ENCODE measurements around the gene TMUB1. TPM values are rescaled to one million over a fixed set of nuclear protein-coding genes. Genes with fewer than 3 reads are reported as not detected.

The TMUB1 gene
- total RNA-seq, 1 experiment from 2014 or later = 68.1 TPM

DNA sequence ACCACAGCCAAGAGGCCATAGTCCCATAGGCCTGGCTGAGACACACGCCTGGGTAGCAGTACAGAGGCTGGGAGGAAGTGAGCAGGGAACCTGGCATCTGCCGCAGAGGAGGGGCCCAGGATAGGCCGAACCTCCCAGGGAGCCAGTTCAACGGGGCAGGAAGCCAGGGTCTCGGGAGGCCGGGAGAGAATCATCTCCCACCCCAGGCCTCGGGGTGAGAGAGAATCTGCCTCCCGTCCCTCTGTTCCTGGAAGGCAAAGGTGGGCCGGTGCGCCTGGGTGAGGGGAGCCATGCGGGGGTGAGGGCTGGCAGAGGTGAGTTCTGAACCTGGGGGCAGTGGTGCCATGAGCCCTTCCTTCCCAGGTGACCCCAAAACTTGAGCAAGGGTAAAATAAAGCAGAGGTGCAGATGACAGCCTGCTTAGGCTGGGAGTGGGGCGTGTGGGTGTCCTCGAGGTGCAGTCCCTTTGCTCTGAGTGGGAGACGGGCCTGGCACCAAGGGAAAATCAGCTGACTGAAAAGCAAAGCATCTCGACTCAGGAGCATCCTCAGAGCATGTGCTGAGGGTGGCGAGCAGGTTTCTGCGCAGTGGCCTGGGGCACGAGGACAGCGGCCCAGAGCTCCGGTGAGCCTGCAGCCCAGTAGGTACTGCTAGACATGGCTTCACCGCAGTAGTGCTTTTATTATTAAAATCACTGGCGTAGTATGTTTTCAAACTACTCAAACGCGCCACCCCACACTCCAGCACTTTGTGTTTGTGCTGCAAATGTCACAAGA, 18.5 kb upstream of the TMUB1 start:
- no peaks in the 10 kb centered on the region for H3K4me1 ChIP-seq
- CTCF ChIA-PET = no interaction called here
- H3K27ac Mint-ChIP-seq (ENCODE audit: unreplicated experiment) = no peak overlapping the region

DNA sequence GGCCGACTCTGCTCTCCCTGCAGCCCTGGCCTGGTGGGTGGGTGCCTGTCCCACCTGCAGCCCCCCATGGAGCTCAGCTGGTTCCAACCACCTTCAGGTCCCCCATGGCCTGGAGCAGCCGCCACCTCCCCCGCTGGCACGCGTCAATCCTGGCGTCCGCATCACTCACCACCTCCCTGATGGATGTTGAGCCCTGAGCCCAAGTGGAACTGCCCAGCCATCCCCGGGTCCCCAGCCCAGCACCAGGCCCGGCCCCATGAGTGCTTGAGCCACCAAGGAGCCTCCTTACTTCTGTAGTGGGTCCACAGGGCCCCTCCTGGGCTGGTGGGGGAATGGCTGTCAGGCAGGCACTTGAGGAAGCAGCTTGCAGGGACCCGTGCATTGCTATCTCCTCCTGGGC, 17.6 kb upstream of the TMUB1 start:
- H3K4me1 Mint-ChIP-seq (ENCODE audit: low read depth, unreplicated experiment) = no peaks in the 10 kb centered on the region
- POLR2A ChIA-PET = no interaction called here

More for the DNA sequence above, 18.5 kb upstream of the TMUB1 start:
- no peaks in the 10 kb centered on the region for H3K27me3 ChIP-seq (replicated peaks; ENCODE audit: control insufficient read depth, insufficient read depth, low read length)
- POLR2A ChIA-PET = no interaction called here
- intact Hi-C loops (cut with micrococcal nuclease; ENCODE audit: unreplicated experiment) = no loop called here
- Mint-ChIP-seq H3K4me3 (ENCODE audit: unreplicated experiment) (no peak overlapping the region), H3K27me3 (ENCODE audit: insufficient read depth, unreplicated experiment) (no peaks in the 10 kb centered on the region), H3K4me1 (ENCODE audit: low read depth, unreplicated experiment) (no peaks in the 10 kb centered on the region), H3K36me3 (ENCODE audit: insufficient read depth, unreplicated experiment) (peaks cover 2% of the 10 kb centered on the region), H3K9me3 (ENCODE audit: unreplicated experiment) (no peaks in the 10 kb centered on the region)
- no peak overlapping the region for H3K4me3 ChIP-seq (ENCODE audit: low read depth, low read length)
- no TSS peak for BruUV-seq (replicated peaks)
- TF ChIP-seq, protein P1, sequence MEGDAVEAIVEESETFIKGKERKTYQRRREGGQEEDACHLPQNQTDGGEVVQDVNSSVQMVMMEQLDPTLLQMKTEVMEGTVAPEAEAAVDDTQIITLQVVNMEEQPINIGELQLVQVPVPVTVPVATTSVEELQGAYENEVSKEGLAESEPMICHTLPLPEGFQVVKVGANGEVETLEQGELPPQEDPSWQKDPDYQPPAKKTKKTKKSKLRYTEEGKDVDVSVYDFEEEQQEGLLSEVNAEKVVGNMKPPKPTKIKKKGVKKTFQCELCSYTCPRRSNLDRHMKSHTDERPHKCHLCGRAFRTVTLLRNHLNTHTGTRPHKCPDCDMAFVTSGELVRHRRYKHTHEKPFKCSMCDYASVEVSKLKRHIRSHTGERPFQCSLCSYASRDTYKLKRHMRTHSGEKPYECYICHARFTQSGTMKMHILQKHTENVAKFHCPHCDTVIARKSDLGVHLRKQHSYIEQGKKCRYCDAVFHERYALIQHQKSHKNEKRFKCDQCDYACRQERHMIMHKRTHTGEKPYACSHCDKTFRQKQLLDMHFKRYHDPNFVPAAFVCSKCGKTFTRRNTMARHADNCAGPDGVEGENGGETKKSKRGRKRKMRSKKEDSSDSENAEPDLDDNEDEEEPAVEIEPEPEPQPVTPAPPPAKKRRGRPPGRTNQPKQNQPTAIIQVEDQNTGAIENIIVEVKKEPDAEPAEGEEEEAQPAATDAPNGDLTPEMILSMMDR (IDR thresholded peaks at IDR 0.05; ENCODE audit: insufficient read depth in 1 of 2, low read depth in 1 of 2, low read length in 1 of 2, severe bottlenecking in 1 of 2, unreplicated experiment in 1 of 2) = no peak
- H3K36me3 ChIP-seq (ENCODE audit: control insufficient read depth, insufficient read depth, low read length) = no peaks in the 10 kb centered on the region
- no peaks in the 10 kb centered on the region for H3K9me3 ChIP-seq
- no peak for DNase-seq

DNA sequence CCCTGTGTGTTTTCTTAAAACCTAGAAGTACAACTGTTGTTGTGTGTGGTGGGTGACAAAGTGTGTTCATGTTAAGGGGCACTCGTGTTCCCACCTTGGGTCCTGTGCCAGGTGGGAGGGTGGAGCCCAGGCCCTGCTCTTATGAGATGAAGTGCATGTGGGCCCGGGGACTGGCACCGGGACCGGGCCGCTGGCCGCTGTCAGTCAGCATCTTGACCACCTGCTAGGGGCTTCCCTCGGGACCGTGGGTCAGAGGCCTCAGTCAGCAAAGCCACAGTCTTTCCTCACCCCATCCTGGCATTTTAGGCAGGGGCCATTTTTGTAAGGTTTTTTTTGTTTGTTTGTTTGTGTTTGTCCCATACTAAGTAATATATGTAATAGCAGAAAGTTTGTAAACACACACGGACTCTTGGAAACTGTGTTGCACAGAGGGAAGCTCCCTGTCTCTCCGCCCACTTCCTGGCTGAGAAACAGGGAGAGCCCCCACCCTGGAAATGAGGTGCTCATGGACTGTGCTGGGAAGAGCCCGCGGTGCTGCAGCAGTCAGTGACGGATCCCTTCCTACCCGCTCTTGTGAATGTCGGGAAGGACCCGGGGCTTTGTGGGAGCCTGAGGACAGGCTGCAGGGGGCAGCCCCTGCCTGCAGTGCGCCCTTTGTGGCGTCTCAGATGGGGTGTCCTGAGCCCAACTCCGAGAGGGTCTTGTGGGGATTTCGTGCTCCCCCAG, 16.4 kb upstream of the TMUB1 start:
- BruUV-seq (replicated peaks) = no TSS peak
- H3K9me3 Mint-ChIP-seq (ENCODE audit: unreplicated experiment) = no peaks in the 10 kb centered on the region
- Histone ChIP-seq H3K36me3 (ENCODE audit: control insufficient read depth, insufficient read depth, low read length) (no peaks in the 10 kb centered on the region), H3K4me1 (no peaks in the 10 kb centered on the region), H3K4me3 (ENCODE audit: low read depth, low read length) (no peak overlapping the region), H3K27me3 (replicated peaks; ENCODE audit: control insufficient read depth, insufficient read depth, low read length) (no peaks in the 10 kb centered on the region), H3K9me3 (no peaks in the 10 kb centered on the region)
- no peak for DNase-seq
- H3K27ac Mint-ChIP-seq (ENCODE audit: unreplicated experiment) = no peak overlapping the region
- ChIA-PET CTCF (no interaction called here), POLR2A (no interaction called here)
- intact Hi-C loops (cut with micrococcal nuclease; ENCODE audit: unreplicated experiment) = no loop called here
- TF ChIP-seq, protein P1 (IDR thresholded peaks at IDR 0.05; ENCODE audit: insufficient read depth in 1 of 2, low read depth in 1 of 2, low read length in 1 of 2, severe bottlenecking in 1 of 2, unreplicated experiment in 1 of 2) = no peak
- no peaks in the 10 kb centered on the region for H3K27me3 Mint-ChIP-seq (ENCODE audit: insufficient read depth, unreplicated experiment)
- H3K4me3 Mint-ChIP-seq (ENCODE audit: unreplicated experiment) = no peak overlapping the region
- H3K36me3 Mint-ChIP-seq (ENCODE audit: insufficient read depth, unreplicated experiment) = peaks cover 6% of the 10 kb centered on the region
- H3K4me1 Mint-ChIP-seq (ENCODE audit: low read depth, unreplicated experiment) = no peaks in the 10 kb centered on the region

More for the DNA sequence above, 17.6 kb upstream of the TMUB1 start:
- DNase-seq = no peak
- no peak overlapping the region for H3K27ac Mint-ChIP-seq (ENCODE audit: unreplicated experiment)
- no peaks in the 10 kb centered on the region for H3K27me3 Mint-ChIP-seq (ENCODE audit: insufficient read depth, unreplicated experiment)
- intact Hi-C loops (cut with micrococcal nuclease; ENCODE audit: unreplicated experiment) = no loop called here
- H3K36me3 Mint-ChIP-seq (ENCODE audit: insufficient read depth, unreplicated experiment) = peaks cover 6% of the 10 kb centered on the region
- no peak overlapping the region for H3K4me3 Mint-ChIP-seq (ENCODE audit: unreplicated experiment)
- CTCF ChIA-PET = no interaction called here
- no peaks in the 10 kb centered on the region for H3K36me3 ChIP-seq (ENCODE audit: control insufficient read depth, insufficient read depth, low read length)
- TF ChIP-seq, protein P1 (IDR thresholded peaks at IDR 0.05; ENCODE audit: insufficient read depth in 1 of 2, low read depth in 1 of 2, low read length in 1 of 2, severe bottlenecking in 1 of 2, unreplicated experiment in 1 of 2) = no peak
- no TSS peak for BruUV-seq (replicated peaks)
- H3K9me3 ChIP-seq = no peaks in the 10 kb centered on the region
- H3K4me3 ChIP-seq (ENCODE audit: low read depth, low read length) = no peak overlapping the region
- no peaks in the 10 kb centered on the region for H3K27me3 ChIP-seq (replicated peaks; ENCODE audit: control insufficient read depth, insufficient read depth, low read length)
- no peaks in the 10 kb centered on the region for H3K9me3 Mint-ChIP-seq (ENCODE audit: unreplicated experiment)
- no peaks in the 10 kb centered on the region for H3K4me1 ChIP-seq
